Subcutaneous abdominal adipose tissue (tissue), 5 donors: ENCODE results near the gene RUNDC3A.
"Not testable (repeated sequence)": the region's sequence is repeated elsewhere in the genome, so short reads cannot be mapped to it uniquely, and the experiment has no call there.

Source experiments
- H3K27ac ChIP-seq: one replicate; pipeline ENCODE4 v1.7.0; 2013; ENCODE audit warnings: low read depth, mild to moderate bottlenecking, inconsistent platforms, low read length, moderate library complexity
- H3K27me3 ChIP-seq, 5 donors: one replicate each; pipeline ENCODE4 v1.7.0; 2013; ENCODE audit warnings: low read length in 5 of 5, inconsistent platforms in 1 of 5; ENCODE audit not compliant: control insufficient read depth in 5 of 5, insufficient read depth in 4 of 5
- H3K36me3 ChIP-seq, 5 donors: one replicate each; pipeline ENCODE4 v1.7.0; 2013; ENCODE audit warnings: low read length in 5 of 5; ENCODE audit not compliant: control insufficient read depth in 5 of 5, insufficient read depth in 5 of 5
- H3K4me1 ChIP-seq, 5 donors: one replicate each; pipeline ENCODE4 v1.7.0; 2013; ENCODE audit warnings: low read length in 5 of 5, mild to moderate bottlenecking in 3 of 5, moderate library complexity in 1 of 5; ENCODE audit not compliant: control insufficient read depth in 5 of 5, insufficient read depth in 5 of 5
- H3K4me3 ChIP-seq, 5 donors: one replicate each; pipeline ENCODE4 v1.7.0; 2013; ENCODE audit warnings: low read length in 5 of 5, low read depth in 1 of 5
- H3K9ac ChIP-seq, 5 donors: one replicate each; pipeline ENCODE4 v1.7.0; 2013; ENCODE audit warnings: low read length in 5 of 5, mild to moderate bottlenecking in 4 of 5, moderate library complexity in 3 of 5
- H3K9me3 ChIP-seq, 5 donors: one replicate each; pipeline ENCODE4 v1.7.0; 2013; ENCODE audit warnings: low read length in 5 of 5; ENCODE audit not compliant: control insufficient read depth in 5 of 5
- donor health status: healthy.
- donor health status: healthy.
- donor health status: healthy.
- donor health status: healthy.
- donor health status: healthy.

RUNDC3A gene

DNA sequence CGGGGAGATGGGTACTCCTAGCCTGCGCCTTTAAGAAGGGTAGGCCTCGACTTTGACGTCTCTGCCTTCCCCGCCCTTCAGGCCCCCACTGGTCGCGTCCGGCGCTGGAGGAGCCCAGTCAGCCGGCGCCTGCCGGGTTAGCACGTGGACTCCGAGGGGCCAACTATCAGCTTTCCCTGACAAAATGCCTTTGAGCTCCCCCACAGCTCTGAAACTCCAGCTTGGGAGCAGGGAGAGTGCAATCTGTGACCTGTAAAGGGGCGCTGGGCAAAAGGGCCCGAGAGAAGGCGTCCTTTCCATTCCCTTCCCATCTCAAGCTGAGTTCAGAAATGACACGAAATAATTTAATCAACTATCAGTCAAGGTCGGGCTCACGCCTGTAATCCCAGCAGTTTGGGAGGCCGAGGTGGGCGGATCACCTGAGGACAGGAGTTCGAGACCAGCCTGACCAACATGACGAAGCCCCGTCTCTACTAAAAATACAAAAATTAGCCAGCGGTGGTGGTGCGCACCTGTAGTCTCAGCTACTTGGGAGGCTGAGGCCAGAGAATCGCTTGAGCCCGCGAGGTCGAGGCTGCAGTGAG is 18.6 kb downstream of the RUNDC3A start:
- Histone ChIP-seq H3K4me1 (peaks cover 5 to 39% (median 31%) of the 10 kb centered on the region in 5 donors), H3K9me3 (no peaks in the 10 kb centered on the region), H3K36me3 (peaks cover 0 to 6% (median 5%) of the 10 kb centered on the region in 5 donors), H3K27me3 (no peaks in the 10 kb centered on the region), H3K27ac (no peak overlapping the region), H3K9ac (no peak overlapping the region), H3K4me3 (peak overlapping the region in 4 of 5 donors; percentile 10 to 55 (median 40))

DNA sequence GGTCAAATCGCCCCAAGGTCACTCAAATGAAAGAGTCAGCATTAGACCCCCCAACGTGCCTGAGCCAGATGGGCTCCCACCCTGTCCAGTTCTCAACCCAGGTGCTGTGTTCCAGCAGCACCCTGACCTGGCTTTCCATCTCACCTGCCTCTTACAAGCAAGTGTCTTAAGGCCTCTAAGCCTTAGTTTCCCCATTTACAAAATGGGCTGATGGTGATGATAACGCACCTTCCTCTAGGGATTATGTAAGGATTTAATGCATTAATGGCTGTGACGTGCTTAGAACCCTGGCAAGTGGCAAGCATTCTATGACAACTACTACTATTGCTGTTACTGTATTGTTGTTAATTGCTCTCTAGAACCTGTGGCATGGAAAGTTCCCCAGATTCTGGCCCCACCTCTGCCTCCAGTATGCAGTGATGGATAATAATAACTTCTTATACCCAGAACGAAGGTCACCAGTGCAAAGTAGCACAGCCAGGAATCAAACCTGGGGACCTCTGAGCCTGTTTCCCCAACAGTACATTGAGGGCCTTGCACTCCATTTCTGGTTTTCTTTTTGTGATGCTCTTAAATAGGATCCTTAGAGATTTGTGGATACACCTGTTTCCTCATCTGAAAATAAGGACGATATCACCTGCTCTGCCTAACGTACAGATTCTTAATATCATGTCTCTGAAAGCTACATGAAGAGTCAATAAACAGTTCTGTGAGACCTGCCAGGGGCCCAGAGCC is 19.5 kb downstream of the RUNDC3A start:
- H3K4me1 ChIP-seq, result peaks cover 5 to 38% (median 31%) of the 10 kb centered on the region in 5 donors
- no peaks in the 10 kb centered on the region for H3K27me3 ChIP-seq
- H3K27ac ChIP-seq, result no peak overlapping the region

GRCh38 chr17:44329516-44329915 is 21.1 kb downstream of the RUNDC3A start:
- not testable (repeated sequence) for H3K36me3 ChIP-seq, H3K27ac ChIP-seq, H3K9ac ChIP-seq, H3K27me3 ChIP-seq, H3K9me3 ChIP-seq, H3K4me3 ChIP-seq
- H3K4me1 ChIP-seq, result peaks cover 4 to 34% (median 25%) of the 10 kb centered on the region in 5 donors

More for the DNA sequence above, 19.5 kb downstream of the RUNDC3A start:
- no peaks in the 10 kb centered on the region for H3K9me3 ChIP-seq
- H3K4me3 ChIP-seq, result no peak overlapping the region
- H3K36me3 ChIP-seq, result no peaks in the 10 kb centered on the region
- H3K9ac ChIP-seq, result no peak overlapping the region

GRCh38 chr17:44330263-44330662 is 21.9 kb downstream of the RUNDC3A start:
- not testable (repeated sequence) for H3K27ac ChIP-seq, H3K9me3 ChIP-seq, H3K27me3 ChIP-seq, H3K4me3 ChIP-seq, H3K36me3 ChIP-seq, H3K9ac ChIP-seq
- H3K4me1 ChIP-seq, result peaks cover 4 to 28% (median 22%) of the 10 kb centered on the region in 5 donors

DNA sequence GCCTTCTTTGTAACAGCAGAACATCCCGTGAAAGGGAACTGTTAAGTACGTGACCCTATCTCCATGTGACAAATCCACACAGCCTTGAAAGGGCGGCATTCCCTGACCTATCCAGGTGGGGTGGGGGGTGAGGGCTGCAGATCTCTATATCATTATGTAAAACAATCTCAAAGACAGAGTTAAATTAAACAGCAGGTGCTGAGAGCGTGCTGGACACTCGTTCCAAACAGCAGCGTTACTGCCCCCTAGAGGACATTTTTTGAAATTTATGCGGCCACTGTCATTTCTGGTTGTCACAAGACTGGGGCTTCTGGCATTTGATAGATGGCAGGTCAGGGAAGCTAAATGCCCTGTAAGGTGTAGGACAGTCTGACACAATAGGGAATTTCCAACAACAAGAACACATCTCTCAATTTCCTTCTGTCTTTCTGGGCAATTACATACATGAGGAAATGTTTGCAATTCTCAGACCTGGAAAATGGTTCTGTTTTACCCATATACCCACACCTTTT is 22.9 kb downstream of the RUNDC3A start:
- H3K9me3 ChIP-seq, result no peaks in the 10 kb centered on the region
- no peaks in the 10 kb centered on the region for H3K36me3 ChIP-seq
- peaks cover 0 to 4% (median 0%) of the 10 kb centered on the region in 5 donors for H3K27me3 ChIP-seq
- no peak overlapping the region for H3K9ac ChIP-seq
- no peak overlapping the region for H3K27ac ChIP-seq
- peaks cover 4 to 23% (median 13%) of the 10 kb centered on the region in 5 donors for H3K4me1 ChIP-seq
- H3K4me3 ChIP-seq, result no peak overlapping the region

DNA sequence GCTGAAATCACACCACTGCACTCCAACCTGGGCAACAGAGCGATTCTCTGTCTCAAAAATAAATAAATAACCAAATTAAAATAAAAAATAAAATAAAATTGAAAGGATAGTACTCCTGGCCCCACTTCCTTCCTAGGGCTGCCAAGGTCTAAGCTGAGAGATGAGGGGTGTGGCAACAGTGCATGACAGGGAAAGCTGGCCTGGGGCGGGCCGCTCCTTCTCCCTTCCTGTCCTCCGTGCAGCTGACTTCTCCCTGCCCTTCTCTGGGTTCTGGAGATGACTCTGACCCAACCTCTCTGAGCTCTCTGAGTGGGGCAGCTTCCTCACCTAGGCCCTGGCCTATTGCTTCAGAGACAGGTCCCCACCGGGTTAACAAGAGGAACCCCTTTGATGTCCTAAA is 25.0 kb downstream of the RUNDC3A start:
- H3K9me3 ChIP-seq, result no peaks in the 10 kb centered on the region
- no peak overlapping the region for H3K9ac ChIP-seq
- H3K27ac ChIP-seq, result no peak overlapping the region
- H3K36me3 ChIP-seq, result no peaks in the 10 kb centered on the region
- no peak overlapping the region for H3K4me3 ChIP-seq
- H3K4me1 ChIP-seq, result peaks cover 3 to 19% (median 6%) of the 10 kb centered on the region in 5 donors
- peaks cover 0 to 4% (median 0%) of the 10 kb centered on the region in 5 donors for H3K27me3 ChIP-seq

DNA sequence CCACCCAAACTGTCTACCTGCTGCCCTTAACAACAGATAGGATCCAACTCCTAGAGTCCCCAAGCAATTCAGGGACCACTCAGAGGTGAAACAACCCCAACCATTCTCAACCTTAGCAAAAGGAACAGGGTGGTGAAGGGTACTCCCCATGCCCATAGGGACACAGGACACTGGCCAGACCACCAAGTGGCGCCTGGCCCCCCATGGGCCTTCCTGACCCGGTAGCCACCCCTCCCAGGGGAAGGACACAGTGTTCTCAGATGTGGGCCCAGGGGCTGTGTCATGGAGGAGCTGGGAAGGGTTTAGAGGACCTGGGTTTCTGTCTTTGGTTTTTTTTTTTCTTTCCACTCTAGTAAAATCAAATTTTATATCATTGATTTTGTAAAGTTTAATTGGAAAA is 25.9 kb downstream of the RUNDC3A start:
- no peaks in the 10 kb centered on the region for H3K9me3 ChIP-seq
- H3K4me3 ChIP-seq, result no peak overlapping the region
- H3K27me3 ChIP-seq, result peaks cover 0 to 6% (median 0%) of the 10 kb centered on the region in 5 donors
- H3K36me3 ChIP-seq, result no peaks in the 10 kb centered on the region
- no peak overlapping the region for H3K9ac ChIP-seq
- H3K27ac ChIP-seq, result no peak overlapping the region
- peaks cover 3 to 19% (median 6%) of the 10 kb centered on the region in 5 donors for H3K4me1 ChIP-seq

- Histone ChIP-seq H3K27me3 (peaks cover 0 to 6% (median 0%) of the 10 kb centered on the region in 5 donors), H3K9me3 (no peaks in the 10 kb centered on the region), H3K36me3 (no peaks in the 10 kb centered on the region), H3K4me3 (no peak overlapping the region), H3K9ac (no peak overlapping the region), H3K4me1 (peaks cover 3 to 19% (median 6%) of the 10 kb centered on the region in 5 donors), H3K27ac (no peak overlapping the region)
Observed at GRCh38 chr17:44334727-44335126, 26.3 kb downstream of the RUNDC3A start.

GRCh38 chr17:44335564-44335963 is 27.2 kb downstream of the RUNDC3A start:
- H3K9me3 ChIP-seq, result no peaks in the 10 kb centered on the region
- peaks cover 3 to 19% (median 6%) of the 10 kb centered on the region in 5 donors for H3K4me1 ChIP-seq
- H3K9ac ChIP-seq, result no peak overlapping the region
- H3K4me3 ChIP-seq, result no peak overlapping the region
- H3K27ac ChIP-seq, result no peak overlapping the region
- H3K36me3 ChIP-seq, result no peaks in the 10 kb centered on the region
- peaks cover 0 to 6% (median 0%) of the 10 kb centered on the region in 5 donors for H3K27me3 ChIP-seq

- no peaks in the 10 kb centered on the region for H3K9me3 ChIP-seq
- no peaks in the 10 kb centered on the region for H3K36me3 ChIP-seq
- no peak overlapping the region for H3K9ac ChIP-seq
- H3K27ac ChIP-seq, result no peak overlapping the region
- H3K4me3 ChIP-seq, result no peak overlapping the region
- peaks cover 3 to 18% (median 5%) of the 10 kb centered on the region in 5 donors for H3K4me1 ChIP-seq
- H3K27me3 ChIP-seq, result peaks cover 0 to 6% (median 0%) of the 10 kb centered on the region in 5 donors
Observed at GRCh38 chr17:44335968-44336367, 27.6 kb downstream of the RUNDC3A start.
